B cell (primary cell): ENCODE measurements around the gene ATP8B3. TPM values are rescaled to one million over a fixed set of nuclear protein-coding genes. Genes with fewer than 3 reads are reported as not detected.

ENCODE experiments used
- ATAC-seq: fragments of 200-7000 bp; cut with Tn5 transposase; one replicate; pipeline ENCODE4 v1.10.0; 2021; ENCODE audit warnings: low read depth, mild to moderate bottlenecking, moderate number of reproducible peaks, moderate library complexity
- CTCF ChIA-PET: fragments of 350-600 bp; sonication (Branson Sonifier 250); formaldehyde crosslinking; loops from one replicate; lab custom pipeline; 2021; ENCODE audit warnings: antibody characterized with exemption, inconsistent platforms; lab: Charles Lee
- POLR2A ChIA-PET: fragments of 350-600 bp; sonication (Branson Sonifier 250); formaldehyde crosslinking; loops from one replicate; lab custom pipeline; 2021; ENCODE audit warnings: antibody characterized with exemption; lab: Charles Lee
- DNase-seq: peaks from one replicate; pipeline ENCODE4 v3.0.0; 2013
- H2AFZ ChIP-seq: 2 replicates; pipeline ENCODE4 v1.6.1; 2012; ENCODE audit warnings: mild to moderate bottlenecking, low read depth, low read length; ENCODE audit not compliant: insufficient read depth, poor library complexity, severe bottlenecking
- H3K27ac ChIP-seq, 2 donors: 1 replicate in 1 of 2; 2 replicates in 1 of 2; pipeline ENCODE4 v1.5.1; 2012 to 2013; ENCODE audit warnings: low read length in 2 of 2, mild to moderate bottlenecking in 2 of 2, moderate library complexity in 1 of 2
- H3K27me3 ChIP-seq, 4 experiments: fragments of 200-600 bp in 1 of 4; sonication (generic) in 1 of 4; replicated peaks in 1 of 4; 1 replicate in 2 of 4; 2 replicates in 2 of 4; pipeline versions ENCODE4 v1.6.1 to v1.7.0; 2013 to 2016; ENCODE audit warnings: low read length in 3 of 4, mild to moderate bottlenecking in 2 of 4, mixed read lengths in 1 of 4, moderate library complexity in 1 of 4; ENCODE audit not compliant: insufficient read depth in 4 of 4, control insufficient read depth in 3 of 4; ENCODE audit errors: control extremely low read depth in 1 of 4
- H3K36me3 ChIP-seq, 2 experiments: replicated peaks in 1 of 2; 1 replicate in 1 of 2; 2 replicates in 1 of 2; pipeline versions ENCODE4 v1.6.1 to v1.7.1; 2013; ENCODE audit warnings: low read length in 1 of 2; ENCODE audit not compliant: insufficient read depth in 2 of 2, control insufficient read depth in 1 of 2; ENCODE audit errors: control extremely low read depth in 1 of 2, extremely low read depth in 1 of 2
- H3K4me1 ChIP-seq, 2 donors: fragments of 200-600 bp in 1 of 2; sonication (generic) in 1 of 2; 1 replicate in 1 of 2; 2 replicates in 1 of 2; pipeline versions ENCODE4 v1.5.1 to v1.6.1; 2013 to 2017; ENCODE audit warnings: low read length in 2 of 2; ENCODE audit not compliant: control insufficient read depth in 2 of 2, insufficient read depth in 2 of 2
- H3K4me2 ChIP-seq: replicated peaks from 2 replicates; pipeline ENCODE3; 2012; ENCODE audit warnings: mild to moderate bottlenecking, low read depth, low read length; ENCODE audit not compliant: poor library complexity, severe bottlenecking
- H3K4me3 ChIP-seq, 5 experiments: fragments of 200-600 bp in 1 of 5; sonication (generic) in 1 of 5; 1 replicate in 3 of 5; 2 replicates in 2 of 5; pipeline versions ENCODE4 v1.5.1 to v1.7.0; 2011 to 2016; ENCODE audit warnings: low read length in 4 of 5, mild to moderate bottlenecking in 4 of 5, low read depth in 2 of 5, control low read depth in 1 of 5, moderate library complexity in 1 of 5; ENCODE audit not compliant: insufficient read depth in 1 of 5; ENCODE audit errors: control extremely low read depth in 1 of 5, extremely low read depth in 1 of 5
- H3K79me2 ChIP-seq: fragments of 200-600 bp; sonication (generic); one replicate; pipeline ENCODE4 v1.6.0; 2016; ENCODE audit warnings: low read length; ENCODE audit not compliant: control insufficient read depth, insufficient read depth
- H3K9ac ChIP-seq: fragments of 200-600 bp; sonication (generic); 2 replicates; pipeline ENCODE4 v1.6.1; 2017; ENCODE audit warnings: mild to moderate bottlenecking, low read length, moderate library complexity
- H3K9me3 ChIP-seq, 3 donors: one replicate each; pipeline versions ENCODE4 v1.6.1 to v1.7.1; 2013; ENCODE audit warnings: low read length in 2 of 3; ENCODE audit not compliant: control insufficient read depth in 2 of 3, insufficient read depth in 1 of 3; ENCODE audit errors: control extremely low read depth in 1 of 3
- H4K20me1 ChIP-seq: 2 replicates; pipeline ENCODE4 v1.6.0; 2012; ENCODE audit warnings: mild to moderate bottlenecking, low read length; ENCODE audit not compliant: insufficient read depth, control insufficient read depth, poor library complexity, severe bottlenecking
- H3K27ac Mint-ChIP-seq: one replicate; pipeline ENCODE4 v1.8.0; 2021; ENCODE audit warnings: mixed read lengths
- H3K27me3 Mint-ChIP-seq: one replicate; pipeline ENCODE4 v1.8.0; 2021; ENCODE audit warnings: mixed read lengths
- H3K4me1 Mint-ChIP-seq: one replicate; pipeline ENCODE4 v1.8.0; 2021; ENCODE audit warnings: mixed read lengths
- H3K4me3 Mint-ChIP-seq: one replicate; pipeline ENCODE4 v1.8.0; 2021; ENCODE audit warnings: mixed read lengths
- H3K9me3 Mint-ChIP-seq: one replicate; pipeline ENCODE4 v1.8.0; 2022; ENCODE audit warnings: mixed read lengths; ENCODE audit not compliant: insufficient read depth
- CTCF ChIP-seq: fragments of 200-600 bp; IDR thresholded peaks from one replicate; pipeline ENCODE4 v1.8.0; 2022; ENCODE audit warnings: antibody characterized with exemption, mild to moderate bottlenecking
- EZH2 ChIP-seq: IDR thresholded peaks from 2 replicates; pipeline ENCODE4 v1.6.1; 2012; ENCODE audit warnings: borderline replicate concordance, low read depth, mild to moderate bottlenecking, moderate library complexity, low read length; ENCODE audit not compliant: insufficient read depth, poor library complexity, severe bottlenecking
- WGBS: methylation state at CpG from one replicate; pipeline ENCODE4 v1.1.5; 2013; ENCODE audit warnings: missing lambda C conversion rate; ENCODE audit not compliant: insufficient coverage; 5-methylcytosine and 5-hydroxymethylcytosine counted together
- intact Hi-C: fragments of 100-400 bp; cut with micrococcal nuclease; formaldehyde crosslinking; loops from one replicate; pipeline ENCODE4 v1.10.0; 2022
- polyA plus RNA-seq: library from polyadenylated mRNA; depleted of rRNA; stranded (reverse); fragments of >200 nt; gene quantifications from 2 replicates; pipeline ENCODE4 v1.2.3, GENCODE V29; 2012
- total RNA-seq, 2 donors: library from RNA; stranded (reverse); fragments of 120-200 nt in 1 of 2; gene quantifications; 1 replicate in 1 of 2; 2 replicates in 1 of 2; pipeline versions ENCODE4 v1.2.3 to v1.2.4, GENCODE V29; 2013 to 2022

ATP8B3 gene
- total and polyA plus RNA-seq, 2 donors (not counting 1 experiment from before 2014, with no cell fraction given), result 0.89 to 5.1 TPM

- intact Hi-C loops, result no loop called here
- CTCF ChIA-PET, result interaction anchor here (0.5 to 1.6 kb wide), 2 partner anchors 74 to 79 kb away, joined by 3 to 5 read pairs; no protein-coding TSS in a partner anchor
- 6% methylated on average over 24 of the region's 31 CpGs for WGBS
- Mint-ChIP-seq H3K27me3 (peaks cover 37% of the 10 kb centered on the region), H3K4me3 (peak overlapping the region; percentile 29), H3K4me1 (peaks cover 21% of the 10 kb centered on the region), H3K9me3 (no peaks in the 10 kb centered on the region), H3K27ac (no peak overlapping the region)
- no peak overlapping the region for H3K4me3 ChIP-seq
- peaks cover 12% of the 10 kb centered on the region for H4K20me1 ChIP-seq
- H3K9me3 ChIP-seq, result peaks cover 0 to 76% (median 6%) of the 10 kb centered on the region in 3 donors
- H3K4me2 ChIP-seq, result no peak overlapping the region
- no peak overlapping the region for H2AFZ ChIP-seq
- DNase-seq (no peak), ATAC-seq (no peak)
- POLR2A ChIA-PET, result interaction anchor here (0.9 kb wide), 1 partner anchor 74 kb away, joined by 5 read pairs; no protein-coding TSS in a partner anchor
- H3K79me2 ChIP-seq, result no peaks in the 10 kb centered on the region
- H3K27ac ChIP-seq, result no peak overlapping the region
- TF ChIP-seq CTCF, result no peak
- peaks cover 44 to 58% of the 10 kb centered on the region in 2 donors for H3K4me1 ChIP-seq
- H3K36me3 ChIP-seq, result no peaks in the 10 kb centered on the region
- no peak overlapping the region for H3K9ac ChIP-seq
- H3K27me3 ChIP-seq, result peaks cover 0 to 86% (median 45%) of the 10 kb centered on the region in 4 experiments
Observed at GRCh38 chr19:1746401-1747284, 65.4 kb downstream of the ATP8B3 start.

- no peak for TF ChIP-seq EZH2
- no peak for TF ChIP-seq CTCF
- Histone ChIP-seq H3K4me1 (peaks cover 41 to 49% of the 10 kb centered on the region in 2 donors), H2AFZ (no peak overlapping the region), H4K20me1 (peaks cover 12% of the 10 kb centered on the region), H3K9me3 (peaks cover 0 to 70% (median 6%) of the 10 kb centered on the region in 3 donors), H3K27ac (no peak overlapping the region), H3K79me2 (no peaks in the 10 kb centered on the region), H3K36me3 (no peaks in the 10 kb centered on the region), H3K27me3 (peaks cover 0 to 77% (median 36%) of the 10 kb centered on the region in 4 experiments), H3K9ac (no peak overlapping the region), H3K4me2 (no peak overlapping the region), H3K4me3 (no peak overlapping the region)
- peaks cover 17% of the 10 kb centered on the region for H3K4me1 Mint-ChIP-seq
- no peak for DNase-seq
- H3K27me3 Mint-ChIP-seq, result peaks cover 29% of the 10 kb centered on the region
- intact Hi-C loops, result no loop called here
- POLR2A ChIA-PET, result no interaction called here
- CTCF ChIA-PET, result interaction anchor here (0.5 to 1.6 kb wide), 2 partner anchors 73 to 80 kb away, joined by 3 to 5 read pairs; no protein-coding TSS in a partner anchor
- H3K4me3 Mint-ChIP-seq, result no peak overlapping the region
- ATAC-seq, result no peak
- WGBS, result 6% methylated on average over 13 of the region's 14 CpGs
- peaks cover under 1% of the 10 kb centered on the region for H3K9me3 Mint-ChIP-seq
- H3K27ac Mint-ChIP-seq, result no peak overlapping the region
Observed at GRCh38 chr19:1745589-1746031, 66.5 kb downstream of the ATP8B3 start.
